Neural cell (in vitro differentiated cells): Measurements from ENCODE around the gene LKAAEAR1. TPM values are rescaled to one million over a fixed set of nuclear protein-coding genes. Genes with fewer than 3 reads are reported as not detected.

ENCODE experiments used
- H2AFZ ChIP-seq: fragments of 200-600, 300-800 bp; sonication (generic), shearing (Covaris generic); 2 replicates; pipeline ENCODE4 v1.6.0; 2014; ENCODE audit warnings: low read depth, mild to moderate bottlenecking, antibody characterized with exemption, low read length, moderate library complexity
- H3F3A ChIP-seq: fragments of 200-600 bp; shearing (Covaris generic); 2 replicates; pipeline ENCODE4 v1.6.1; 2016; ENCODE audit warnings: mild to moderate bottlenecking, moderate library complexity, mixed read lengths, antibody characterized with exemption, low read length; ENCODE audit not compliant: insufficient read depth, poor library complexity, severe bottlenecking
- H3K27ac ChIP-seq: fragments of 200-600, 300-800 bp; sonication (generic), shearing (Covaris generic); 2 replicates; pipeline ENCODE4 v1.5.1; 2014; ENCODE audit warnings: mild to moderate bottlenecking, low read length, moderate library complexity
- H3K27me3 ChIP-seq: fragments of 300-800, 200-600 bp; sonication (generic), shearing (Covaris generic); 2 replicates; pipeline ENCODE4 v1.6.0; 2014; ENCODE audit warnings: mild to moderate bottlenecking, low read depth, low read length, moderate library complexity; ENCODE audit not compliant: insufficient read depth
- H3K36me3 ChIP-seq: fragments of 300-800, 200-600 bp; sonication (generic), shearing (Covaris generic); 2 replicates; pipeline ENCODE4 v1.5.1; 2014; ENCODE audit warnings: mild to moderate bottlenecking, antibody characterized with exemption, low read length, moderate library complexity; ENCODE audit not compliant: insufficient read depth
- H3K4me2 ChIP-seq: fragments of 300-800, 200-600 bp; sonication (generic), shearing (Covaris generic); 2 replicates; pipeline ENCODE4 v1.6.0; 2014; ENCODE audit warnings: mild to moderate bottlenecking, low read length
- H3K4me3 ChIP-seq: fragments of 300-800, 200-600 bp; sonication (generic), shearing (Covaris generic); 2 replicates; pipeline ENCODE4 v1.5.1; 2014; ENCODE audit warnings: mild to moderate bottlenecking, low read length, moderate library complexity
- H3K79me2 ChIP-seq: fragments of 200-600 bp; shearing (Covaris generic); replicated peaks from 2 replicates; pipeline ENCODE4 v1.6.0; 2014; ENCODE audit warnings: mild to moderate bottlenecking, low read length, moderate library complexity; ENCODE audit not compliant: insufficient read depth
- H3K9ac ChIP-seq: fragments of 300-800, 200-600 bp; sonication (generic), shearing (Covaris generic); 2 replicates; pipeline ENCODE4 v1.6.1; 2016; ENCODE audit warnings: mild to moderate bottlenecking, low read length, mixed read lengths
- H3K9me2 ChIP-seq: fragments of 200-600 bp; shearing (Covaris generic); 2 replicates; pipeline ENCODE4 v1.6.1; 2016; ENCODE audit warnings: mild to moderate bottlenecking, low read length, mixed read lengths; ENCODE audit not compliant: insufficient read depth
- H3K9me3 ChIP-seq: fragments of 200-600, 300-800 bp; sonication (generic), shearing (Covaris generic); 2 replicates; pipeline ENCODE4 v1.6.1; 2016; ENCODE audit warnings: mild to moderate bottlenecking, mixed run types, low read length, moderate library complexity, mixed read lengths
- H4K20me1 ChIP-seq: fragments of 200-600 bp; shearing (Covaris generic); 2 replicates; pipeline ENCODE4 v1.6.1; 2016; ENCODE audit warnings: mild to moderate bottlenecking, mixed run types; ENCODE audit not compliant: insufficient read depth
- EP300 ChIP-seq: fragments of 450-650 bp; conservative IDR thresholded peaks from 2 replicates; pipeline ENCODE4 v1.6.1; 2014; ENCODE audit warnings: antibody characterized with exemption, mild to moderate bottlenecking, moderate library complexity; ENCODE audit not compliant: poor library complexity, severe bottlenecking
- EZH2 ChIP-seq: fragments of 200-600, 300-800 bp; shearing (Covaris generic), sonication (generic); IDR thresholded peaks from 2 replicates; pipeline ENCODE4 v1.6.1; 2014; ENCODE audit warnings: antibody characterized with exemption, low read length, borderline replicate concordance, mild to moderate bottlenecking; ENCODE audit not compliant: insufficient read depth, poor library complexity, severe bottlenecking
- MXI1 ChIP-seq: fragments of 450-650 bp; conservative IDR thresholded peaks from 2 replicates; pipeline ENCODE4 v1.6.1; 2014; ENCODE audit warnings: antibody characterized with exemption, mild to moderate bottlenecking; ENCODE audit not compliant: poor library complexity, severe bottlenecking
- POLR2AphosphoS5 ChIP-seq: IDR thresholded peaks from 2 replicates; pipeline ENCODE4 v1.6.1; 2012
- RAD21 ChIP-seq: fragments of 450-650 bp; conservative IDR thresholded peaks from 2 replicates; pipeline ENCODE4 v1.6.1; 2014; ENCODE audit warnings: antibody characterized with exemption, mild to moderate bottlenecking, moderate library complexity
- SMC3 ChIP-seq: fragments of 450-650 bp; conservative IDR thresholded peaks from 2 replicates; pipeline ENCODE4 v1.6.1; 2014; ENCODE audit warnings: antibody characterized with exemption, mild to moderate bottlenecking, moderate library complexity; ENCODE audit not compliant: poor library complexity
- TAF1 ChIP-seq: IDR thresholded peaks from 2 replicates; pipeline ENCODE4 v1.6.1; 2012; ENCODE audit warnings: low read depth
- polyA plus RNA-seq: library from polyadenylated mRNA; depleted of rRNA; stranded (reverse); fragments of >200 nt; gene quantifications from 2 replicates; pipeline ENCODE4 v1.2.3, GENCODE V29; 2014
- TF ChIP-seq, protein P1 (sequence below): IDR thresholded peaks from 2 replicates; pipeline ENCODE4 v1.6.1; 2012; ENCODE audit warnings: borderline replicate concordance
- TF ChIP-seq, protein P2 (sequence below): fragments of 450-650 bp; IDR thresholded peaks from 2 replicates; pipeline ENCODE4 v1.5.1; 2014; ENCODE audit warnings: antibody characterized with exemption, mild to moderate bottlenecking, moderate library complexity; ENCODE audit not compliant: poor library complexity, severe bottlenecking

The LKAAEAR1 gene
- polyA plus RNA-seq, 1 donor from 2014 or later: 9.3 TPM

DNA sequence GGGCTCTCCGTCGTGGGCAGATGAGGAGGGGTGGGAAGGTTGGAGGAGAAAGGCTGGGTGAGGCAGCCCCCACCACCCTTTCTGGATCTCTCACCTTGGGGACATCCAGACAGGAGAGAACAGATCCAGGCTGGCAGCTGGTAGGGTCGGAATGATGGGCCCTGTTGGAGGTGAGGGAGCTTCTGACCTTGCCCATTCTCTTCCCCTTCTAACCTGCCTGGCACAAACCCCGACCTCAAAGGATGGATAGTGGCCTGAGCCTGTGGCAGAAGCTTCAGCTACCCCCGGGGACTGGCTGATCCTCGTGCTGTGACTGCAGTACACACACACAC is 29.2 kb upstream of the LKAAEAR1 start:
- Histone ChIP-seq H2AFZ (no peak overlapping the region), H3K27ac (no peak overlapping the region), H3F3A (no peaks in the 10 kb centered on the region), H3K36me3 (no peaks in the 10 kb centered on the region), H3K4me3 (no peak overlapping the region), H3K9me2 (no peaks in the 10 kb centered on the region), H3K9ac (no peak overlapping the region), H4K20me1 (no peaks in the 10 kb centered on the region), H3K79me2 (no peaks in the 10 kb centered on the region), H3K4me2 (no peak overlapping the region), H3K27me3 (no peaks in the 10 kb centered on the region), H3K9me3 (no peaks in the 10 kb centered on the region)
- TF ChIP-seq, protein P1, sequence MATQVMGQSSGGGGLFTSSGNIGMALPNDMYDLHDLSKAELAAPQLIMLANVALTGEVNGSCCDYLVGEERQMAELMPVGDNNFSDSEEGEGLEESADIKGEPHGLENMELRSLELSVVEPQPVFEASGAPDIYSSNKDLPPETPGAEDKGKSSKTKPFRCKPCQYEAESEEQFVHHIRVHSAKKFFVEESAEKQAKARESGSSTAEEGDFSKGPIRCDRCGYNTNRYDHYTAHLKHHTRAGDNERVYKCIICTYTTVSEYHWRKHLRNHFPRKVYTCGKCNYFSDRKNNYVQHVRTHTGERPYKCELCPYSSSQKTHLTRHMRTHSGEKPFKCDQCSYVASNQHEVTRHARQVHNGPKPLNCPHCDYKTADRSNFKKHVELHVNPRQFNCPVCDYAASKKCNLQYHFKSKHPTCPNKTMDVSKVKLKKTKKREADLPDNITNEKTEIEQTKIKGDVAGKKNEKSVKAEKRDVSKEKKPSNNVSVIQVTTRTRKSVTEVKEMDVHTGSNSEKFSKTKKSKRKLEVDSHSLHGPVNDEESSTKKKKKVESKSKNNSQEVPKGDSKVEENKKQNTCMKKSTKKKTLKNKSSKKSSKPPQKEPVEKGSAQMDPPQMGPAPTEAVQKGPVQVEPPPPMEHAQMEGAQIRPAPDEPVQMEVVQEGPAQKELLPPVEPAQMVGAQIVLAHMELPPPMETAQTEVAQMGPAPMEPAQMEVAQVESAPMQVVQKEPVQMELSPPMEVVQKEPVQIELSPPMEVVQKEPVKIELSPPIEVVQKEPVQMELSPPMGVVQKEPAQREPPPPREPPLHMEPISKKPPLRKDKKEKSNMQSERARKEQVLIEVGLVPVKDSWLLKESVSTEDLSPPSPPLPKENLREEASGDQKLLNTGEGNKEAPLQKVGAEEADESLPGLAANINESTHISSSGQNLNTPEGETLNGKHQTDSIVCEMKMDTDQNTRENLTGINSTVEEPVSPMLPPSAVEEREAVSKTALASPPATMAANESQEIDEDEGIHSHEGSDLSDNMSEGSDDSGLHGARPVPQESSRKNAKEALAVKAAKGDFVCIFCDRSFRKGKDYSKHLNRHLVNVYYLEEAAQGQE: no peak
- TF ChIP-seq RAD21 (no peak), TAF1 (no peak), MXI1 (no peak), EZH2 (no peak), POLR2AphosphoS5 (no peak), EP300 (no peak), SMC3 (no peak)
- TF ChIP-seq, protein P2, sequence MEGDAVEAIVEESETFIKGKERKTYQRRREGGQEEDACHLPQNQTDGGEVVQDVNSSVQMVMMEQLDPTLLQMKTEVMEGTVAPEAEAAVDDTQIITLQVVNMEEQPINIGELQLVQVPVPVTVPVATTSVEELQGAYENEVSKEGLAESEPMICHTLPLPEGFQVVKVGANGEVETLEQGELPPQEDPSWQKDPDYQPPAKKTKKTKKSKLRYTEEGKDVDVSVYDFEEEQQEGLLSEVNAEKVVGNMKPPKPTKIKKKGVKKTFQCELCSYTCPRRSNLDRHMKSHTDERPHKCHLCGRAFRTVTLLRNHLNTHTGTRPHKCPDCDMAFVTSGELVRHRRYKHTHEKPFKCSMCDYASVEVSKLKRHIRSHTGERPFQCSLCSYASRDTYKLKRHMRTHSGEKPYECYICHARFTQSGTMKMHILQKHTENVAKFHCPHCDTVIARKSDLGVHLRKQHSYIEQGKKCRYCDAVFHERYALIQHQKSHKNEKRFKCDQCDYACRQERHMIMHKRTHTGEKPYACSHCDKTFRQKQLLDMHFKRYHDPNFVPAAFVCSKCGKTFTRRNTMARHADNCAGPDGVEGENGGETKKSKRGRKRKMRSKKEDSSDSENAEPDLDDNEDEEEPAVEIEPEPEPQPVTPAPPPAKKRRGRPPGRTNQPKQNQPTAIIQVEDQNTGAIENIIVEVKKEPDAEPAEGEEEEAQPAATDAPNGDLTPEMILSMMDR: no peak

DNA sequence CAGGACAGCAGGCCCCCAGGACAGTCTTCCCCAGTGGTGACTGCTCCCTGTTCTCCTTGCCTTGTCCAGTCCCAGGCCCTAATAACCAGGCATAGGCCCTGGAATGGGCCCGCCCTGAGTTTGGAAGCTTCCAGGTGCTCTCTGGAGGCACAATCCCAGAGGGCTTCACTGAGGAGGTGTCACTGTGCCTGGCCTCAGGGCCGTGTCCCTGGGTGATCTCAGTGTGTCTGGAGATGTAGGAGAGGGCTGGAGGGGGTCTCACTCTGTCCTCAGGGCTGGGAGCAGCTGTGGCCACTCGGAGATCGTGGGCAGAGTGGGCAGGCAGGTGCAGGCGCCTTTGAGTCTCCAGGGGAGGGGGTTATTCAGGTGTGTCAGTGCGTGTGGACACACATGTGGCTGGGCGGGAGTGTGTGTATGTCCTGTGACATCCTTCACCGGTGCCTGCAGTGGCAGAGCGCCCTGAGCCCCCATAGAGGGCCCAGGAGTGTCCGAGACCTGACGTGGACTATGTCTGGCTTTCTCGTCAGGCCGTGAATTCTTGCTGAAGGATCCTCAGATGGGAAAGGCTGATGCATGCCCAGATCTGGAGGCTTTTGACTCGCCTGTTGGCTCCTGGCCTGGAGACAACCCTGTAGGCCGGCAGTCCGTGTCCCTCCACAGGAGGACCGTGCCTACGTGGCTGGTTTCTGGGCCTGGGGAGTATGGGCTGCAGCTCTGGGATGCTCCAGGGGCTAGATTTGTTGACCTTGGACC is 28.7 kb upstream of the LKAAEAR1 start:
- H3K9me2 ChIP-seq: no peaks in the 10 kb centered on the region
- H4K20me1 ChIP-seq: no peaks in the 10 kb centered on the region
- no peak overlapping the region for H3K4me3 ChIP-seq
- H3K36me3 ChIP-seq: no peaks in the 10 kb centered on the region
- H3K9ac ChIP-seq: no peak overlapping the region
- H3F3A ChIP-seq: no peaks in the 10 kb centered on the region
- H3K27ac ChIP-seq: no peak overlapping the region
- no peak overlapping the region for H2AFZ ChIP-seq
- no peaks in the 10 kb centered on the region for H3K79me2 ChIP-seq
- no peaks in the 10 kb centered on the region for H3K9me3 ChIP-seq
- no peak overlapping the region for H3K4me2 ChIP-seq
- no peaks in the 10 kb centered on the region for H3K27me3 ChIP-seq
- TF ChIP-seq, protein P1: no peak
- TF ChIP-seq EP300 (no peak), SMC3 (no peak), POLR2AphosphoS5 (no peak), RAD21 (no peak), TAF1 (no peak), MXI1 (no peak), EZH2 (no peak)
- TF ChIP-seq, protein P2: no peak
